Stomach (tissue), 4 donors: Measurements from ENCODE around the gene SLC1A5.

Experiments
- CTCF ChIP-seq, 7 experiments: fragments of 450-650 bp in 4 of 7; fragments of 200-600 bp in 3 of 7; sonication (generic) in 3 of 7; IDR thresholded peaks; one replicate each; pipeline ENCODE4 v1.5.1; 2016 to 2019; ENCODE audit warnings: antibody characterized with exemption in 7 of 7, control low read depth in 2 of 7, mild to moderate bottlenecking in 1 of 7
- POLR2A ChIP-seq, 4 donors: fragments of 450-650 bp; IDR thresholded peaks; one replicate each; pipeline ENCODE4 v1.6.1; 2016; ENCODE audit warnings: antibody characterized with exemption in 4 of 4, control low read depth in 2 of 4, mild to moderate bottlenecking in 1 of 4, moderate library complexity in 1 of 4
- POLR2AphosphoS5 ChIP-seq, 3 donors: sonication (generic); formaldehyde crosslinking; IDR thresholded peaks; one replicate each; pipeline ENCODE4 v1.6.1; 2016; ENCODE audit warnings: antibody characterized with exemption in 3 of 3

- TF ChIP-seq CTCF (IDR thresholded peaks at IDR 0.05): no peak
- no peak for TF ChIP-seq POLR2A (IDR thresholded peaks at IDR 0.05)
- no peak for TF ChIP-seq POLR2AphosphoS5 (IDR thresholded peaks at IDR 0.05)
Measured at GRCh38 chr19:46782355-46783019, 5.9 kb downstream of the SLC1A5 start.
